ENCODE results near the gene SCARF2. TPM values are rescaled to one million over a fixed set of nuclear protein-coding genes. Genes with fewer than 3 reads are reported as not detected.
A peak's percentile ranks its signal among the peaks of the same experiment; 100 is the strongest.

The SCARF2 gene
- total RNA-seq, 1 experiment from 2014 or later, result 26.3 TPM

- no peak for TF ChIP-seq ZSCAN18 (CRISPR knock-in tag; IDR thresholded peaks at IDR 0.05)
- no peak for TF ChIP-seq FOXK1 (CRISPR knock-in tag; IDR thresholded peaks at IDR 0.05)
- TF ChIP-seq ETV6 (CRISPR knock-in tag; IDR thresholded peaks at IDR 0.05), result peak; percentile 53; the same call in 1 of the 2 replicates
- no peak for TF ChIP-seq ERG (CRISPR knock-in tag; IDR thresholded peaks at IDR 0.05)
- no peak for TF ChIP-seq ZMAT4 (CRISPR knock-in tag; IDR thresholded peaks at IDR 0.05)
- TF ChIP-seq MXD4 (CRISPR knock-in tag; IDR thresholded peaks at IDR 0.05; ENCODE audit: borderline replicate concordance), result no peak
- TF ChIP-seq ZNF281 (CRISPR knock-in tag; IDR thresholded peaks at IDR 0.05), result 0 out of 2 replicates have a peak, but pooled peaks have one; percentile 11
- TF ChIP-seq ZNF138 (CRISPR knock-in tag; conservative IDR thresholded peaks at IDR 0.05), result no peak
- TF ChIP-seq ZNF121 (CRISPR knock-in tag; IDR thresholded peaks at IDR 0.05), result no peak
- 0 out of 2 replicates have a peak, but pooled peaks have one; percentile 14 for TF ChIP-seq NR2C2 (CRISPR knock-in tag; IDR thresholded peaks at IDR 0.05)
- TF ChIP-seq E2F5 (CRISPR knock-in tag; IDR thresholded peaks at IDR 0.05), result peak; percentile 78; the same call in 1 of the 2 replicates
- TF ChIP-seq GRHL2 (CRISPR knock-in tag; IDR thresholded peaks at IDR 0.05; ENCODE audit: insufficient replicate concordance, severe bottlenecking), result no peak
- TF ChIP-seq IRF2 (CRISPR knock-in tag; IDR thresholded peaks at IDR 0.05; ENCODE audit: borderline replicate concordance, low read depth), result no peak
- TF ChIP-seq MYBL2 (CRISPR knock-in tag; IDR thresholded peaks at IDR 0.05), result 0 out of 2 replicates have a peak, but pooled peaks have one; percentile 33
- 0 out of 2 replicates have a peak, but pooled peaks have one; percentile 57 for TF ChIP-seq ESRRA (CRISPR knock-in tag; IDR thresholded peaks at IDR 0.05; ENCODE audit: borderline replicate concordance)
- no peak for TF ChIP-seq ZNF423 (CRISPR knock-in tag; IDR thresholded peaks at IDR 0.05)
- TF ChIP-seq AR (CRISPR knock-in tag; IDR thresholded peaks at IDR 0.05), result no peak
- no peak for TF ChIP-seq TCF7 (CRISPR knock-in tag; IDR thresholded peaks at IDR 0.05; ENCODE audit: low read depth)
- no peak for TF ChIP-seq ARID4B (CRISPR knock-in tag; IDR thresholded peaks at IDR 0.05; ENCODE audit: borderline replicate concordance)
- TF ChIP-seq ZNF512 (CRISPR knock-in tag; IDR thresholded peaks at IDR 0.05; ENCODE audit: borderline replicate concordance), result no peak
These were observed 6.7 kb downstream of the SCARF2 start (continued) for GRCh38 chr22:20430720-20431510.

Measured in WTC11 (cell line).